ENCODE data around the gene EPC1. TPM values are rescaled to one million over a fixed set of nuclear protein-coding genes. Genes with fewer than 3 reads are reported as not detected.
"Not testable (repeated sequence)": the region's sequence is repeated elsewhere in the genome, so short reads cannot be mapped to it uniquely, and the experiment has no call there.

The EPC1 gene
- total RNA-seq, 2 experiments from 2014 or later = 40.9 to 48.8 TPM

GRCh38 chr10:32218206-32219044, 128.5 kb downstream of the EPC1 start:
- H3K4me2 ChIP-seq (ENCODE audit: low read length); H3K4me1 ChIP-seq (ENCODE audit: insufficient read depth, low read length, poor library complexity, severe bottlenecking); H4K20me1 ChIP-seq (ENCODE audit: insufficient read depth, low read length); DNase-seq (ENCODE audit: low spot score); CTCF ChIA-PET (ENCODE audit: unreplicated experiment); H2AFZ ChIP-seq (ENCODE audit: low read length); BruUV-seq (replicated peaks); H3K36me3 ChIP-seq (ENCODE audit: insufficient read depth, low read length); H3K27ac ChIP-seq (ENCODE audit: low read depth, low read length, poor library complexity, severe bottlenecking); H3K9me2 ChIP-seq (ENCODE audit: insufficient read depth, low read length); intact Hi-C loops (cut with micrococcal nuclease; ENCODE audit: unreplicated experiment); H3K79me2 ChIP-seq (ENCODE audit: insufficient read depth, low read depth, low read length); H3K4me3 ChIP-seq (ENCODE audit: low read depth, low read length, poor library complexity, severe bottlenecking): not testable (repeated sequence)
- POLR2A ChIA-PET = interaction anchor here (0.6 kb wide), 1 partner anchor 32 kb away, joined by 3 read pairs; no protein-coding TSS in a partner anchor
- H3K9me3 ChIP-seq (ENCODE audit: low read length) = peaks cover 11% of the 10 kb centered on the region; the same call in 1 of the 2 replicates

Small RNA genes lying within 50 kb of the gene (small RNA-seq; reads per million reads assigned to genes)
- gene RNU6-1244P = not detected

Other genes starting within 250 kb of the EPC1 start
- 9.8 and 10.9 TPM in 2 replicates for gene CCDC7, start 99.0 kb upstream of the EPC1 start, total RNA-seq (2014; rRNA removed; shearing (Covaris generic))
- gene CCDC7, start 99.0 kb upstream of the EPC1 start, total RNA-seq (2022) = 11.9 and 12.3 TPM in 2 replicates

All from OCI-LY7 (cell line).